ENCODE results near the gene DDX42. TPM values are rescaled to one million over a fixed set of nuclear protein-coding genes. Genes with fewer than 3 reads are reported as not detected.
"Not testable (repeated sequence)": the region's sequence is repeated elsewhere in the genome, so short reads cannot be mapped to it uniquely, and the experiment has no call there.

DDX42 gene
- total RNA-seq, 1 donor from 2014 or later: 79.2 TPM

DNA sequence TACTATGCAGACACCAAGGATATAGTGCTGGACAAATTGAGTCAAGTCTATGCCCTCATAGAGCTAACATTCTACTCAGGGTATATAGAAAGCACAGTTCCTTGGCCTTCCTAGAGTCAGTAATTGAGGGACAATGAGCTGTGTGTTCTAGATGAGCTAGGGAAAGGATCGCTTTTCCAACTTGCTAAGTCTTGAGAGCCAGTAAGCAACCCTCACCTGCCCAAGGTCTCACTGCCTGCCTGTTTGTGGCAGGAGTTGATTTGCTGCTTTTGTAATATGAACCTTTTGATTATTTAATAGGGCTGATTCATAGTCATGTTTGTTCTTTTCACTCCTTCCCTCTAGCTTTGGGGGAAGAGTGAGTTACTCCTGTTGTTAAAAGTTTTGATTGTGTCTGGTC is 6.5 kb downstream of the DDX42 start:
- DNase-seq (ENCODE audit: low spot score): no peak

- no peak for DNase-seq (ENCODE audit: low spot score)
Measured at GRCh38 chr17:63780928-63781327, 7.0 kb downstream of the DDX42 start.

GRCh38 chr17:63783522-63783921 is 9.6 kb downstream of the DDX42 start:
- no peak for DNase-seq (ENCODE audit: low spot score)

DNA sequence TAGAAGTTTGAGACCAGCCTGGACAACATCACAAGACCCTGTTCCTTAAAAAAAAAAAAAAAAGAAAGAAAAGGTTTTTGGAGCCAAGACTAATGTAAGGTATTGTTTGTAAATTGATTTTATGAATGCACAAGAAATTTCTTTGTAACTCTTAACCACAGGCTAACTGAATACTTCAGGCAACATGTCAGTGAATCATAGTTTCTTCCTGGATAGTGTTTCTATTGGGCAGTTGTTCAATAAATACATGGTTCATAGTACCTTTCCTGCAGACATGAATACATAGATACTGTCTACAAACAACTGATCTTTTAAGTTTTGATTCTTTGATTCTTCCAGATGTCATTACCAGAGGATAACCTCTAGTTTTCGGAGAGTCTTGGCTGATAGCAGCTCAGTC is 11.6 kb downstream of the DDX42 start:
- no peak for DNase-seq (ENCODE audit: low spot score)

DNA sequence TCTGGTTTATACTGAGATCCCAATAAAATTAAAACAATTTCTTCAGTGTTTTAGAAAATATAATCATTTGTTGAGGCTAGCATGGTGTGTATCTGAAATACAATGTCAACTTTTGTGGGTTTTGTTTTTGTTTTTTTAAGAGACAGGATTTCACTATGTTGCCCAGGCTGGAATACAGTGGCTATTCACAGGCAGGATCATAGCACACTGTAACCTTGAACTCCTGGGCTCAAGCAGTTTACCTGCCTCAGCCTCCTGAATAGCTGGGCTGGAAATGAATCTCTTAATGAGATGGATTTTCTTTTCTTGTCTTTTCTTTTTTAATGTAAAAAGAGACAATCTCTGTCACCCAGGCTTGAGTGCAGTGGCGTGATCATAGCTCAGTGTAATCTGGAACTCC is 12.1 kb downstream of the DDX42 start:
- no peak for DNase-seq (ENCODE audit: low spot score)

GRCh38 chr17:63786971-63787711 is 13.2 kb downstream of the DDX42 start:
- DNase-seq (ENCODE audit: low spot score): no peak

DNA sequence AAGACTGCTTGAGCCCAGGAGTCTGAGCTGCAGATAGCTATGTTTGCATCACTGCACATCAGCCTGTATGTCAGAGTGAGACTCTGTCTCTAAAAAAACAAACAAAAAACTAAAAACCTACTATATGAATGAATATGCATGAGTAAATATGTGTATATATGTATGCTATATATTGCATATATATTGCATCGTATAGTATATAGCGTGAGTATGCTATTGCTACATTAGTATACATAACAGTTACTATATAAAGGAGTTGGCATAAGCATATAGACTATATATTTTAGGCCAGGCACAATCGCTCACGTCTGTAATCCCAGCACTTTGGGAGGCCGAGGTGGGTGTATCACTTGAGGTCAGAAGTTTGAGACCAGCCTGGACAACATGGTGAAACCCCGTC is 16.1 kb downstream of the DDX42 start:
- DNase-seq (ENCODE audit: low spot score): no peak

GRCh38 chr17:63792055-63792729 is 18.2 kb downstream of the DDX42 start:
- DNase-seq (ENCODE audit: low spot score): no peak

GRCh38 chr17:63796375-63796774 is 22.4 kb downstream of the DDX42 start:
- DNase-seq (ENCODE audit: low spot score): not testable (repeated sequence)

DNA sequence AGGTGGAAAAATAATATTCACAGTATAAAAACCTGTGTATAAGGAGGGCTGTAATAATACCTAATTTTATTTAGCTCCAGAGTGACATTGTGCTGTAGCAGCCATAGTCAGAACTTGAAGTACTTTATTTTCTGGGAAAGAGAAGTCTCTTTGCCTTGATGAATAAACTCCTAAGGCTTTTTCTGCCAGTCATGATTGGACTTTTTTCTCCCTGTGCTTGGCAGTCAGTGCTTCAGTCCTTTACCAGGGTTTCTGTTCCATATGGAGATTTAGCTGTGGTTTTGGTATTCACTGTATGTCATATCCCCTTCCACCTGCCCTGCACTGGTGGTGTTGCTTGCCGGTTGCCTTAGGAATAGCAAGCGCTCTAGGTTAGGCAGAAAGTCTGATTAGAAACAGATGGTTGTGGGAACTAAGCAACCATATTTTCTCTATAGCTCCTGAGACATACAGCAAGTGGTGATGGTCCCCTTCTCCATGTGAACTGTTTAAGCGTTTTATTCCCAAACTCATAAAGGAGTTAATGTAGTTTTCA is 24.7 kb downstream of the DDX42 start:
- no peak for DNase-seq (ENCODE audit: low spot score)

- DNase-seq (ENCODE audit: low spot score): no peak
Measured at GRCh38 chr17:63800783-63801182, 26.8 kb downstream of the DDX42 start.

GRCh38 chr17:63804328-63804727 is 30.4 kb downstream of the DDX42 start:
- DNase-seq (ENCODE audit: low spot score): no peak

DNA sequence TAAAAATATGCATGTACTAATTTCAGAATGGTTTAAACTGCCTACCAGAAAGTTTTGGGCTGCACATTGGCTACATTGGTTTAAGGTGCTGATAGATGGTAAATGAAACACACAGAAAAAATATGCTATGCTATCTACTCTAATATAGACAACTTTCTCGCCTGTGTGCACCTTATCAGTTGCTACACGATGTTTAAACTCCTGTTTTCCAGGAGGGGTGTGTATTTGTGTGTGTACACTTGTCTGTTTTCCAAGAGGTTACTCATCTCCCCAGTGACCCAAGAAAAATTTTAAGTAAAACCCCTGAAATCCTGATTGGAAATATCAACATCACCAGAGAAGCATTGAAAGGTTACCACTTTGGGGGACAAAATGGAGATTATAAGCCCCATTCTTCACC is 31.6 kb downstream of the DDX42 start:
- DNase-seq (ENCODE audit: low spot score): no peak

- DNase-seq (ENCODE audit: low spot score): no peak
Measured at GRCh38 chr17:63809970-63810369, 36.0 kb downstream of the DDX42 start.

DNA sequence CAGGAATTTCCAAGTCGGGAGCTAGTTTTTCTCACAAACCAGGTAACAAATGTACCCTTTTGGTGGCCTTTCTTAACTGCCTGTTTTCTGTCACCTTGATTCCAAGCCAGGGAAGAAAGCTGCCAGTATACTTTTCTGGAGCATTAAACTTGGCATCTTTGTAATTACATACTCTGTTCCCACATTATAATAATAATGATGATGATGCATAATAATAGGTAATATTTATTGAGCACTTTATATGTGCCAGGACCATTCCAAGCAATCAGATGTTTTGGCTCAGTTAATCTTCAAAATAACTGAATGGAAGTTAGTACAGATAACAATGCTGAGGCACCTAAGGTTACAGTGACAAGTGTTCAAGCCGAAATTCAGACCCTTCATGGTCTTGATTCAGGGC is 42.2 kb downstream of the DDX42 start:
- no peak for DNase-seq (ENCODE audit: low spot score)

DNA sequence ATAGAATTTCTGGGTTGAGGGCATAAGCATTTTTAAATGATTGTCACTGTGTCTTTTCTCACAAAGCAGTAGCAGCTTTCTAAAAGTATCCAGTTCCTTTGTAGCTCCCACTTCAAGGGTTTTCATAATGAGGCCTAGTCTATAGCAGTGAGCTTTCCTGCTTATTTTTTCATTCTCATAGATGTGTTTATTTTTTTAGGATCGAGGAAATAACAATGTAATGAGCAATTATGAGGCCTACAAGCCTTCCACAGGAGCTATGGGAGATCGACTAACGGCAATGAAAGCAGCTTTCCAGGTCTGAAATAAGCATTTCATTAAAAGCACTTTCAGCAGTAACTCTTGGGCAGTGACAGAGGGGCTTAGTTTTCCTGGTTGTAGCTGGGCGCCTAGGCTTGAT is 42.7 kb downstream of the DDX42 start:
- DNase-seq (ENCODE audit: low spot score): no peak

GRCh38 chr17:63817736-63818385 is 43.9 kb downstream of the DDX42 start:
- DNase-seq (ENCODE audit: low spot score): no peak

DNA sequence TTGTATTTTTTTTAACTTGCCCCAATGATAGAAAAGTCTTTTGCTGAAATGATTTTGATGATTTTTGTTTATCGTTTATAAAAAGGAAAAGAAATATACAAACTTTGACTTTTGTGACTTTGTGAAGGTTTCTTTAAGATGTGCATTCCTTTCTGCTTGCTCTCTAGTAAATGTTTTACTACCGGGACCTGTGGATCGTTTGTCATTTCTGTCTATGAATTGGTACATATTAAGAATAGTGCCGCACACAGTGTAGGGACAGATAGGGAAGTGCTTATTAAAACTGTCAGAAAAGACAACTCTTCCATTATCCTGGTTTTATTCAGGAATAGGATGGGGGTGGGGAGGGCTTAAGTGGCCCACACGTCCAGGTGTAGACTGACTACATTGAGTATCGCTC is 45.2 kb downstream of the DDX42 start:
- no peak for DNase-seq (ENCODE audit: low spot score)

DNA sequence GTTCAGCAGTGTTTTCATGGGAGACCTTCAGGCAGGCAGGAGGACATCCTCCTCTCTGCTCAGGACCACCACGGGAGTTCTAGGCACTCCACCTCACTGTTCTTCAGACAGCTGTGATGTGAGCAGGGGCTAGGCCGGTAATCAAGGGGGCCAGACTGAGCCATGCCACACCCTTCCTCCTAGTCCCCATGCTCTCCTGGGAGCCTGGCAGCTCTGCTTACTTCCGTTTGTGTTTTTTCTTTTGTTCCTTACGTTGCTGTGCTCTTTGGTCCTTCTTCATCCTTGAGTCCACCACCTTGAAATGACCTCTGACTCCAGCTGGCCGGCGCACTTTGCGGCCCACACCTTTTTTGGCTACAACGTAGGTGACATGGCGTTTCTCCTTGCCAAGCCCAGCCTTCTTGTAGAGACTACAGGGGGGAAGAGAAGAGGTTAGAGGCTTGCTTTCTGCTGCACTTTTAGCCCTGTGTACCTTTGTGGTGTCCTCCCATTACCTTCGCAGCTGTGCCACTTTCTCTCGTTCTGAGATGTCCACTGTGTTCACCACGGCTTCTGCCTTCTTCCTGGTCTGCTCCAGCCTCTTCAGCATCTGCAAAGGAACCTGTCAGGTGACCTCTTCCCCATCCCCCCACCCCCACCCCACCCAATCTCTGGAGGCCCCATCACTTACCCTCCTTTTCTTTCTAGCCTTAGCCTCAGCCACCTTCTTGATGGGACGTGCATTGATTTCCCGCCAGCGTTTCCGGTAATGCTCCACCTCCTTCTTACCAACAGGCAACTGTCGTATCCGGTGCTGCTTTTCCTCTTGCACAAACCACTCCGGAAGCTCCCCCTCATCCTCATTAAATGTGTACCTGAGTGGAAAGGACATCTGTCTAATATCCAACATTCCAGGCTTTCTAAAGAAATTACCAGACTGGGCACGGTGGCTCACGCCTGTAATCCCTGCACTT is 45.9 kb downstream of the DDX42 start:
- no peak for DNase-seq (ENCODE audit: low spot score)

- no peak for DNase-seq (ENCODE audit: low spot score)
Measured at GRCh38 chr17:63820963-63821561, 47.1 kb downstream of the DDX42 start.

DNA sequence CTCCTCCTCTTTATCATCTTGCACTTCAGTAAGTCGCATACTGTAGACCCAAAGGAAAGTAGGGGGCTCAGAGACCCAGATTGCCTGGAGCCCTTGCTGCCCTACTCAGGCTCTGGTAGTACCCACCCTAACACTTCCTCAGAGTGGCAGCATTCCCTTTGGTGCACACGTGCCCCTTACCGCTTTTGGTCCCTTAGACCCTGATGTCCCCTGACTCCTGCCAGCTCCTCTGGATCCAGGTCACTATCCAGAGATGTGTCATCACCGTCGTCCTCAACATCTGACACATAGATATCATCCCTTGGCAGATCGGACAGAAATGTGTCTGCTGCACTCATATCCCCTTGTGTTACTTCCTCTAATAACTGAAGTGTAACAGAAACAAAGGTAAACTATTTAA is 47.8 kb downstream of the DDX42 start:
- no peak for DNase-seq (ENCODE audit: low spot score)

Data from umbilical cord (tissue), 2 donors.